ENCODE data around the gene STAU1. TPM values are rescaled to one million over a fixed set of nuclear protein-coding genes. Genes with fewer than 3 reads are reported as not detected.

STAU1 gene
- total and polyA plus RNA-seq, 2 of the 13 experiments (the other 11 are each of a cell fraction or from before 2014, with no cell fraction given): 119 to 133 TPM

GRCh38 chr20:49187330-49187850 is 744 bp downstream of the STAU1 start (continued):
- TF ChIP-seq, protein P1, sequence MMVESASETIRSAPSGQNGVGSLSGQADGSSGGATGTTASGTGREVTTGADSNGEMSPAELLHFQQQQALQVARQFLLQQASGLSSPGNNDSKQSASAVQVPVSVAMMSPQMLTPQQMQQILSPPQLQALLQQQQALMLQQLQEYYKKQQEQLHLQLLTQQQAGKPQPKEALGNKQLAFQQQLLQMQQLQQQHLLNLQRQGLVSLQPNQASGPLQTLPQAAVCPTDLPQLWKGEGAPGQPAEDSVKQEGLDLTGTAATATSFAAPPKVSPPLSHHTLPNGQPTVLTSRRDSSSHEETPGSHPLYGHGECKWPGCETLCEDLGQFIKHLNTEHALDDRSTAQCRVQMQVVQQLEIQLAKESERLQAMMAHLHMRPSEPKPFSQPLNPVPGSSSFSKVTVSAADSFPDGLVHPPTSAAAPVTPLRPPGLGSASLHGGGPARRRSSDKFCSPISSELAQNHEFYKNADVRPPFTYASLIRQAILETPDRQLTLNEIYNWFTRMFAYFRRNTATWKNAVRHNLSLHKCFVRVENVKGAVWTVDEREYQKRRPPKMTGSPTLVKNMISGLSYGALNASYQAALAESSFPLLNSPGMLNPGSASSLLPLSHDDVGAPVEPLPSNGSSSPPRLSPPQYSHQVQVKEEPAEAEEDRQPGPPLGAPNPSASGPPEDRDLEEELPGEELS (CRISPR knock-in tag; IDR thresholded peaks at IDR 0.05): no peak
- TF ChIP-seq BORCS8-MEF2B (CRISPR knock-in tag; IDR thresholded peaks at IDR 0.05) (no peak), ZNF780A (CRISPR knock-in tag; IDR thresholded peaks at IDR 0.05) (no peak), ZNF557 (CRISPR knock-in tag; IDR thresholded peaks at IDR 0.05) (no peak), MIER2 (CRISPR knock-in tag; IDR thresholded peaks at IDR 0.05) (no peak), ZNF891 (CRISPR knock-in tag; IDR thresholded peaks at IDR 0.05) (no peak), ZNF644 (CRISPR knock-in tag; IDR thresholded peaks at IDR 0.05; ENCODE audit: low read depth) (no peak), MEF2D (CRISPR knock-in tag; IDR thresholded peaks at IDR 0.05) (no peak; the same call in 1 of the 2 replicates), SRSF1 (optimal IDR thresholded peaks at IDR 0.05; ENCODE audit: low read depth, low read length) (no peak), MAZ (IDR thresholded peaks at IDR 0.05; ENCODE audit: borderline replicate concordance, low read depth, low read length) (no peak), MAZ (CRISPR knock-in tag; IDR thresholded peaks at IDR 0.05; ENCODE audit: low read depth) (peak; percentile 38; the same call in 1 of the 2 replicates), ZNF350 (CRISPR knock-in tag; IDR thresholded peaks at IDR 0.05; ENCODE audit: borderline replicate concordance, low read depth) (0 out of 2 replicates have a peak, but pooled peaks have one; percentile 49), CBFB (CRISPR knock-in tag; IDR thresholded peaks at IDR 0.05) (no peak), HMG20B (CRISPR knock-in tag; conservative IDR thresholded peaks at IDR 0.05) (no peak), ZNF788 (CRISPR knock-in tag; IDR thresholded peaks at IDR 0.05; ENCODE audit: borderline replicate concordance) (0 out of 2 replicates have a peak, but pooled peaks have one; percentile 20), JUND (CRISPR knock-in tag; IDR thresholded peaks at IDR 0.05) (no peak), ZNF30 (CRISPR knock-in tag; IDR thresholded peaks at IDR 0.05) (0 out of 2 replicates have a peak, but pooled peaks have one; percentile 67), ZNF18 (CRISPR knock-in tag; IDR thresholded peaks at IDR 0.05; ENCODE audit: insufficient replicate concordance) (no peak), EZH2 (conservative IDR thresholded peaks at IDR 0.05; ENCODE audit: low read depth, low read length) (no peak), ZSCAN9 (CRISPR knock-in tag; IDR thresholded peaks at IDR 0.05; ENCODE audit: borderline replicate concordance) (no peak), ZNF264 (CRISPR knock-in tag; IDR thresholded peaks at IDR 0.05) (no peak), SRY (CRISPR knock-in tag; IDR thresholded peaks at IDR 0.05) (no peak), ZNF3 (CRISPR knock-in tag; IDR thresholded peaks at IDR 0.05) (no peak), PRMT3 (CRISPR knock-in tag; IDR thresholded peaks at IDR 0.05; ENCODE audit: borderline replicate concordance, low read depth) (no peak), CENPT (CRISPR knock-in tag; IDR thresholded peaks at IDR 0.05; ENCODE audit: low read depth) (no peak), CBX1 (IDR thresholded peaks at IDR 0.05; ENCODE audit: low read depth) (no peak)
- TF ChIP-seq, protein P2, sequence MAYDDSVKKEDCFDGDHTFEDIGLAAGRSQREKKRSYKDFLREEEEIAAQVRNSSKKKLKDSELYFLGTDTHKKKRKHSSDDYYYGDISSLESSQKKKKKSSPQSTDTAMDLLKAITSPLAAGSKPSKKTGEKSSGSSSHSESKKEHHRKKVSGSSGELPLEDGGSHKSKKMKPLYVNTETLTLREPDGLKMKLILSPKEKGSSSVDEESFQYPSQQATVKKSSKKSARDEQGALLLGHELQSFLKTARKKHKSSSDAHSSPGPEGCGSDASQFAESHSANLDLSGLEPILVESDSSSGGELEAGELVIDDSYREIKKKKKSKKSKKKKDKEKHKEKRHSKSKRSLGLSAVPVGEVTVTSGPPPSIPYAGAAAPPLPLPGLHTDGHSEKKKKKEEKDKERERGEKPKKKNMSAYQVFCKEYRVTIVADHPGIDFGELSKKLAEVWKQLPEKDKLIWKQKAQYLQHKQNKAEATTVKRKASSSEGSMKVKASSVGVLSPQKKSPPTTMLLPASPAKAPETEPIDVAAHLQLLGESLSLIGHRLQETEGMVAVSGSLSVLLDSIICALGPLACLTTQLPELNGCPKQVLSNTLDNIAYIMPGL (CRISPR knock-in tag; IDR thresholded peaks at IDR 0.05; ENCODE audit: borderline replicate concordance in 1 of 2, low read depth in 1 of 2): no peak; a peak in 1 of 4 replicates
